Loucy (cell line): ENCODE results near the gene SRGAP1.

Experiments
- H2AFZ ChIP-seq: fragments of 200-600 bp; sonication (generic); 2 replicates; pipeline ENCODE4 v1.6.0; 2016; ENCODE audit warnings: antibody characterized with exemption, mild to moderate bottlenecking, low read length, moderate library complexity
- H3F3A ChIP-seq: fragments of 200-600 bp; 2 replicates; pipeline ENCODE4 v1.6.0; 2016; ENCODE audit warnings: antibody characterized with exemption, low read depth, mild to moderate bottlenecking
- H3K27me3 ChIP-seq: fragments of 200-600 bp; sonication (generic); 2 replicates; pipeline ENCODE4 v1.6.1; 2014; ENCODE audit warnings: low read length, mild to moderate bottlenecking; ENCODE audit not compliant: insufficient read depth, poor library complexity, severe bottlenecking
- H3K36me3 ChIP-seq: fragments of 200-600 bp; sonication (generic); 2 replicates; pipeline ENCODE4 v1.6.1; 2016; ENCODE audit warnings: low read length; ENCODE audit not compliant: insufficient read depth
- H3K4me1 ChIP-seq: fragments of 200-600 bp; sonication (generic); 2 replicates; pipeline ENCODE4 v1.5.1; 2014; ENCODE audit warnings: low read length, mild to moderate bottlenecking; ENCODE audit not compliant: insufficient read depth, poor library complexity, severe bottlenecking
- H3K4me2 ChIP-seq: fragments of 200-600 bp; sonication (generic); 2 replicates; pipeline ENCODE4 v1.6.0; 2014; ENCODE audit warnings: antibody characterized with exemption, low read length, low read depth, mild to moderate bottlenecking; ENCODE audit not compliant: poor library complexity, severe bottlenecking
- H3K4me3 ChIP-seq: fragments of 200-600 bp; sonication (generic); 2 replicates; pipeline ENCODE4 v1.5.1; 2014; ENCODE audit warnings: low read length, mild to moderate bottlenecking, mixed read lengths; ENCODE audit not compliant: poor library complexity, severe bottlenecking
- H3K79me2 ChIP-seq: fragments of 200-600 bp; sonication (generic); 2 replicates; pipeline ENCODE4 v1.6.1; 2014; ENCODE audit warnings: low read length; ENCODE audit not compliant: insufficient read depth
- H3K9ac ChIP-seq: fragments of 200-600 bp; sonication (generic); 2 replicates; pipeline ENCODE4 v1.6.0; 2014; ENCODE audit warnings: mild to moderate bottlenecking, low read depth, low read length, moderate library complexity; ENCODE audit not compliant: poor library complexity, severe bottlenecking
- H3K9me2 ChIP-seq: fragments of 200-600 bp; sonication (generic); replicated peaks from 2 replicates; pipeline ENCODE4 v1.6.1; 2016; ENCODE audit warnings: low read depth, low read length, mixed read lengths
- H3K9me3 ChIP-seq: fragments of 200-600 bp; sonication (generic); 2 replicates; pipeline ENCODE4 v1.6.1; 2014; ENCODE audit warnings: mild to moderate bottlenecking, antibody characterized with exemption, low read length, low read depth; ENCODE audit not compliant: insufficient read depth
- H4K20me1 ChIP-seq: fragments of 200-600 bp; sonication (generic); 2 replicates; pipeline ENCODE4 v1.6.0; 2014; ENCODE audit warnings: antibody characterized with exemption, low read length, mild to moderate bottlenecking; ENCODE audit not compliant: insufficient read depth, poor library complexity, severe bottlenecking
- CTCF ChIP-seq: fragments of 200-600 bp; sonication (generic); conservative IDR thresholded peaks from 2 replicates; pipeline ENCODE4 v1.5.1; 2014; ENCODE audit warnings: mild to moderate bottlenecking, antibody characterized with exemption, low read length
- EZH2phosphoT487 ChIP-seq: fragments of 200-600 bp; IDR thresholded peaks from 2 replicates; pipeline ENCODE4 v1.6.1; 2018; ENCODE audit warnings: antibody characterized with exemption, mild to moderate bottlenecking, moderate library complexity, borderline replicate concordance

The SRGAP1 gene

GRCh38 chr12:64207453-64207852, 363.0 kb downstream of the SRGAP1 start:
- H3K36me3 ChIP-seq: no peaks in the 10 kb centered on the region
- no peaks in the 10 kb centered on the region for H3K9me2 ChIP-seq
- no peak overlapping the region for H3K9ac ChIP-seq
- no peaks in the 10 kb centered on the region for H3K9me3 ChIP-seq
- no peaks in the 10 kb centered on the region for H3K4me1 ChIP-seq
- no peak overlapping the region for H3K4me2 ChIP-seq
- H4K20me1 ChIP-seq: no peaks in the 10 kb centered on the region
- no peaks in the 10 kb centered on the region for H3F3A ChIP-seq
- H2AFZ ChIP-seq: no peak overlapping the region
- no peaks in the 10 kb centered on the region for H3K27me3 ChIP-seq
- no peaks in the 10 kb centered on the region for H3K79me2 ChIP-seq
- TF ChIP-seq CTCF (no peak), EZH2phosphoT487 (no peak)
- H3K4me3 ChIP-seq: no peak overlapping the region
